HUES48 (cell line): ENCODE data around the gene RRAS.
"Not testable (repeated sequence)": the region's sequence is repeated elsewhere in the genome, so short reads cannot be mapped to it uniquely, and the experiment has no call there.

Source experiments
- H3K27ac ChIP-seq: one replicate; pipeline ENCODE4 v1.7.0; 2013; ENCODE audit warnings: low read depth, low read length, inconsistent platforms
- H3K27me3 ChIP-seq: 2 replicates; pipeline ENCODE4 v1.6.1; 2013; ENCODE audit warnings: mild to moderate bottlenecking, low read length; ENCODE audit not compliant: control insufficient read depth, insufficient read depth
- H3K36me3 ChIP-seq: 2 replicates; pipeline ENCODE4 v1.6.1; 2013; ENCODE audit warnings: low read length; ENCODE audit not compliant: control insufficient read depth, insufficient read depth
- H3K4me1 ChIP-seq: 2 replicates; pipeline ENCODE4 v1.6.1; 2013; ENCODE audit warnings: mild to moderate bottlenecking, low read length; ENCODE audit not compliant: control insufficient read depth, insufficient read depth
- H3K4me3 ChIP-seq: 2 replicates; pipeline ENCODE4 v1.5.1; 2013; ENCODE audit warnings: mild to moderate bottlenecking, low read depth, low read length
- H3K9ac ChIP-seq: 2 replicates; pipeline ENCODE4 v1.6.1; 2013; ENCODE audit warnings: mild to moderate bottlenecking, low read depth, low read length, moderate library complexity
- H3K9me3 ChIP-seq: 2 replicates; pipeline ENCODE4 v1.6.1; 2013; ENCODE audit warnings: low read length; ENCODE audit not compliant: control insufficient read depth, insufficient read depth

Gene RRAS

DNA sequence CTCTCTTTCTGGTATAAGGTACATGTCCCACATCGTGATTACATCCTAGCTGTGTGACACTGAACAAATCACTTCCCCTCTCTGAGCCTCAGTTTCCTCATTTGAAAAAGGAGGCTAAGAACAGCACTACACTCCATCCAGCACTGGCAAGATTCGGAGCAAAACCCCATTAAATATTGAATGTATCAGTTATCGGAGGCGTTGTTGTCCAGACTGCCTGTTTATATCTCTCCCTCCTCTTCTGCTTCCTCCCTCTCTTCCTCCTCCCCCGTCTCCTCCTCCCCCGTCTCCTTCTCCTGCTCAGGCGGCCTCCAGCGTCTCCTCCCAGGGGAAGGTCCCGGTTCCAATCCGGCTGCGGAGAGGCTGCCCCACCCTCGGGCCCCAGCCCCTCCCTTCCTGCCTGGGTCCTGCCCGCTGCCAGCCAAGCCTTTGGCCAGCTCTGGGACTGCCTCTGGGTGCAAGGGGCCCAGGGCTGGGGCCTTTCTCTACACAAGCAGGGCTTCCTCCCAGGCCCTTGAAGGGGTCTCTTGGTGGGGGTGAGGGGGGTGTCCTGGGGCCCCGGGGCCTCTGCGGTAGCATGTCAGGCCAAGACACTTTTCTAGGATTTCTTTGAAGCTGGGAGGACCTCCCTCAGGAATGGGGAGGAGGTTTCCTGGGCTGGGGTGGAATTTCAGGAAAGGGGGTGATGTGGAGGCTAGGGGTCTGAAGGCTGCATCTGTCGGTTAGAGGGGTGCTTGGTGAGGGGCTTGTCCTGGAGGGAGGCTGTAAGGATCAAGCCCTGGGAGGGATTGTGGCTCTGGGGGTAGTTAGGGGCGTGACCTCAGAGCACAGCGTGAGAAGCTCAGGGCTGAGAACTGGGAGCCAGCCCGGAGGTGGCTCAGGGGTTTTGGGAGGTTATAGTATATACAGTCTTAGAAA, 1.9 kb downstream of the RRAS start:
- no peaks in the 10 kb centered on the region for H3K9me3 ChIP-seq
- no peaks in the 10 kb centered on the region for H3K36me3 ChIP-seq
- no peak overlapping the region for H3K9ac ChIP-seq
- peak overlapping the region; percentile 76 for H3K27ac ChIP-seq
- peak overlapping the region; percentile 54 for H3K4me3 ChIP-seq
- no peaks in the 10 kb centered on the region for H3K27me3 ChIP-seq
- H3K4me1 ChIP-seq, result peaks cover 20% of the 10 kb centered on the region

DNA sequence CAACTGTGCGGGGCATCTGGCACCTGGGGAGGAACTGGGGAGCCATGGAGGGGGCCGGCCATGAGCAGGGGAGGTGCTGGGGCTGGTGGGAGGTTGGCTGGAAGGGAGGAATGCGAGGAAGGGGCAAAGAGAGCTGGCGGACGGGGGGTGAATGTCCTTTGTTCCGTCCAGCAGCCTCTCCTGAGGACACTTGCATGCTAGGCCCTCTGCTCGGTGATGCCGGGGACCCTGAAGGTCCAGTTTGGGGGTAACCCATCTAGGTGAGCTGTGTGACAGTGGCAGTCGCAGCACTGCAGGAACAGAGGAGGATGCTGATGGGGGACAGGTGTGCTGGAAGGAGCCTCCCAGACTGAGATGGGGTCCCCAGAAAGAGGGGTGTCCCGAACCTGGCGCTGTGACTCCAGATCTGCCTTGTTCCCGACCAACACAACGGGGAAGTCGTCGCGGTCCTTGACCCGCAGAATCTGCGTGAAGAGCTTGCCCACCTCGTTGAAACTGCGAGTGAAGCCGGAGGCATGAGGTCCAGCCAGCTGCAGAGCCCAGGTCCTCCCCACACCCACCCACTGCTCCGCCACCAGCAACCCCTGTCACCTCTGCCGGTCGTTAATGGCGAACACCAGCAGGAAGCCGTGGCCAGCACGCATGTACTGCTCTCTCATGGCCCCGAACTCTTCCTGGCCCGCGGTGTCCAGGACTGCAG, 3.6 kb downstream of the RRAS start:
- Histone ChIP-seq H3K9me3 (no peaks in the 10 kb centered on the region), H3K27me3 (no peaks in the 10 kb centered on the region), H3K36me3 (no peaks in the 10 kb centered on the region), H3K4me3 (no peak overlapping the region), H3K9ac (no peak overlapping the region), H3K27ac (no peak overlapping the region), H3K4me1 (peaks cover 15% of the 10 kb centered on the region)

DNA sequence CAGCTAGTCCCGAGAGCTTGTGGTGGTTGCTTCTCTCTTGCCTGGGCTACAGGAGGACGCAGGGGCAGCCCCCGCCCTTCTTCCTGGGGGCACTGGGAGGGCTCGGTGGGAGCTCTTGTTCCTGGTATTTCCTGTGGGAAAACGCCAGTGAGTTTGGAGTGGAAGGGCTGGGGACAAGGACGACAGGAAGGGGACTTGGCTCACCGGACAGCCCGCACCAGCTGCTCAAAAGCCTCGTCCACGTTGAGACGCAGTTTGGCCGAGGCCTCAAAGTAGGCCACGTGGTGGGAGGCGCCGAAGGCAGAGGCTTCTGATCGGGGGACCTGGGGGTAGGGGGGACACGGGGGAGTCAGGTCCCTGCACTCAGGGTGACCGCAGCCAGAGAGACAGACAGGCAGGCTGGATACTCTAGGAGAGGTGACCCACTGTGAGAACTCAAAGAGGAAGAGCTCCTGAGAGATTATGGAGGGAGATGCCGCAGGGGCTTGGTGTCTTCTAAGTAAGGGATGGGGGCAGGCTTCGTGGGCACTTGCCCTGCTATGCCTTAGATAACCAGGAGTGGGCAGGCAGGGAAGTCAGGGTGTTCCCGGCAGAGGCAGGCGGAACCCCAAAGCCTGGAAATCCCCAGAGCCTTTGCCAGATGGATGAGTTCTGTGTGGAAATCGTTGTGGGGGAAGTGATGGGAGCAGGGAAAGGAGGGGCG, 4.3 kb downstream of the RRAS start:
- Histone ChIP-seq H3K9ac (no peak overlapping the region), H3K4me1 (peaks cover 12% of the 10 kb centered on the region), H3K27ac (peak overlapping the region; percentile 8), H3K9me3 (no peaks in the 10 kb centered on the region), H3K36me3 (no peaks in the 10 kb centered on the region), H3K27me3 (no peaks in the 10 kb centered on the region), H3K4me3 (no peak overlapping the region)

DNA sequence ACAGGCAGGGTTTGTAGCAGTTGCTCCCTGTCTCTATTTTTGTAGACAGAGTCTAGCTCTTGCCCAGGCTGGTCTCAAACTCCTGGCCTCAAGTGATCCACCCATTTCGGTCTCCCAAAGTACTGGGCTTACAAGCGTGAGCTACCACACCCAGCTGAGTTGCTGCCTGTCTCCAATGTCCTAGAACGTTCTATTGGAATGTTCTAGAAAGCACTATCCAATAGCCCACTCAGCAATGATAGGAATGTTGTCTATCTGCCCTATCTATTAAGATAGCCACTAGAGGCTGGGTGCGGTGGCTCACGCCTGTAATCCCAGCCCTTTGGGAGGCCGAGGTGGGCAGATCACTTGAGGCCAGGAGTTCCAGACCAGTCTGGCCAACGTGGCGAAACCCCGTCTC, 6.7 kb downstream of the RRAS start:
- not testable (repeated sequence) for H3K9me3 ChIP-seq, H3K4me3 ChIP-seq, H3K27ac ChIP-seq, H3K9ac ChIP-seq, H3K4me1 ChIP-seq, H3K27me3 ChIP-seq, H3K36me3 ChIP-seq

DNA sequence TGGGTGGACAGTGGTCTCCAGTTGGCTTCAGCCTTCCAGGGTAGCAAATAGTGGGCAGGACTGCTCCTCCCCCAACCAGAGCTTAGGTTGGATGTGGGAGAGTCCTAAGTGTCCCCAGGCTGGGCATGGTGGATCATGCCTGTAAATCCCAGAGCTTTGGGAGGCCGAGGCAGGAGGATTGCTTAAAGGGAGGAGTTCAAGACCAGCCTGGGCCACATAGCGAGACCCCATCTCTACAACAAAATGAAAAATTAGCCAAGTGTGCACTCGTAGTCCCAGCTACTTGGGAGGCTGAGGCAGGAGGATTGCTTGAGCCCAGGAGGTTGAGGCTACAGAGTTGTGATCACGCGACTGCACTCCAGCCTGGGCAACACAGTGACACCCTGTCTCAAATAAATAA, 7.4 kb downstream of the RRAS start:
- no peak overlapping the region for H3K4me3 ChIP-seq
- 0 out of 2 replicates have a peak, but pooled peaks cover 3% of the 10 kb centered on the region for H3K36me3 ChIP-seq
- no peaks in the 10 kb centered on the region for H3K27me3 ChIP-seq
- H3K4me1 ChIP-seq, result peaks cover 5% of the 10 kb centered on the region; the same call in 1 of the 2 replicates
- H3K27ac ChIP-seq, result no peak overlapping the region
- no peak overlapping the region for H3K9ac ChIP-seq
- no peaks in the 10 kb centered on the region for H3K9me3 ChIP-seq

DNA sequence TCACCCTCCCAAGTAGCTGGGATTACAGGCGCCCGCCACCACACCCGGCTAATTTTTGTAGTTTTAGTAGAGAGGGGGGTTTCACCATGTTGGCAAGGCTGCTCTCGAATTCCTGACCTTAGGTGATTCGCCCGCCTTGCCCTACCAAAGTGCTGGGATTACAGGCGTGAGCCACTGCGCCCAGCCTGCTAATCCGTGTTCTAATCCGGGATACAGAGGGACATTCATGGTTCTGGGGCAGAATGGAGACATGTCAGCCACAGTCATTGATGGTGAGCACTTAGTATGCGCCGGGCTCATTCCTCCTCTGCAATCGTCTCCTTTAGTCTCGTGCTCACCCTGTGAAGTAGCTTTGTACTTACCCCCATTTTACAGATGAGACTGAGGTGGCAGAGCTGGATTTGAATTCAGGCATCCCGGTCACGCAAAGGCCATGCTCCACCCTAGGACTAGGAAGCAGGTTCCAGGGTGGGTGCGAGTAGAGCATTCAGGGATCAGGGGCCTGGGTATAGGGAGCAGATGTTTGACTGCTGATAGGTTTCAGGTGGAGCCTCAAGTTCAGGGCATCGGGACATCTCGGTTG, 8.2 kb downstream of the RRAS start:
- H3K36me3 ChIP-seq, result peaks cover 11% of the 10 kb centered on the region
- no peak overlapping the region for H3K4me3 ChIP-seq
- H3K27ac ChIP-seq, result no peak overlapping the region
- H3K9ac ChIP-seq, result no peak overlapping the region
- H3K27me3 ChIP-seq, result no peaks in the 10 kb centered on the region
- H3K4me1 ChIP-seq, result peaks cover 5% of the 10 kb centered on the region; the same call in 1 of the 2 replicates
- no peaks in the 10 kb centered on the region for H3K9me3 ChIP-seq

DNA sequence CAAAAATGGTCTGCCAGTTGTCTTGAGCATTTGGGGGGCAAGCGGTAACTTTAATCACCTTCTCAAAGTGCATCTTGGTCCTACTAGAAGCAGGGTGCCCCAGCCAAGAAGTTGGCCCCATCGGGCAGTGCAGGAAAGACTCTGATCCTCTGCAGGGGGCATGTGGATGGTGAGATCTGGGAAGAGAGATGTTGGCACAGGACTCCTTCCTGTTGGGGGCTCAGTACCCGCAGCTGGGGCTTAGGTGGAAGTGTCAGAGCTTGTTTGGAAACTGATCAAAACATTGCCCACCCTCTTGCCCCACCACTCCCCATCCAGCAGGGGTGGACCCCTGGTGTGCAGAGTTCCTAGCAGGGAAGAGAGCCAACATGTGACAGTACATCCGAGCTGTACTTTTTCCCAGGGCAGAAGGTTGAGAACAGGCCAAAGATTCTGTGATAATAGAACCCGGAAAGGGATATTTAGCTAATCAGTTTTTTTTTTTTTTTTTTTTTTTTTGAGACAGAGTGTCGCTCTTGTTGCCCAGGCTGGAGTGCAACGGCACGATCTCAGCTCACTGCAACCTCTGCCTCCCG, 8.8 kb downstream of the RRAS start:
- no peaks in the 10 kb centered on the region for H3K27me3 ChIP-seq
- no peak overlapping the region for H3K4me3 ChIP-seq
- no peak overlapping the region for H3K9ac ChIP-seq
- peaks cover 16% of the 10 kb centered on the region for H3K36me3 ChIP-seq
- no peak overlapping the region for H3K27ac ChIP-seq
- H3K4me1 ChIP-seq, result peaks cover 5% of the 10 kb centered on the region; the same call in 1 of the 2 replicates
- no peaks in the 10 kb centered on the region for H3K9me3 ChIP-seq

DNA sequence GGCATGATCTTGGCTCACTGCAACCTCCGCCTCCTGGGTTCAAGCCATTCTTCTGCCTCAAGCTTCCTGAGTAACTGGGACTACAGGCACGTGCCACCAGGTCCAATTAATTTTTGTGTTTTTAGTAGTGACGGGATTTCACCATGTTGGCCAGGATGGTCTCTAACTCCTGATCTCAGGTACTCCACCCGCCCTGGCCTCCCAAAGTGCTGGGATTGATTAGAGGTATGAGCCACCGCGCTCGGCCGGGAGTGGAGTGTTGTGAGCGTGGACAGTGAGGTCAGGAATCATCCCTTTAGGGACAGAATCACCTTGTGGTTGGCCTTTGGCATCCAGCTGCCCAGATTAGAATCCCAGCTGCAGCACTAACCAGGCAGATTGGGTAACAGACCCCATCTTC, 10.3 kb downstream of the RRAS start:
- no peak overlapping the region for H3K27ac ChIP-seq
- no peak overlapping the region for H3K9ac ChIP-seq
- peaks cover 24% of the 10 kb centered on the region for H3K36me3 ChIP-seq
- peaks cover 5% of the 10 kb centered on the region; the same call in 1 of the 2 replicates for H3K4me1 ChIP-seq
- H3K27me3 ChIP-seq, result no peaks in the 10 kb centered on the region
- no peaks in the 10 kb centered on the region for H3K9me3 ChIP-seq
- H3K4me3 ChIP-seq, result no peak overlapping the region

DNA sequence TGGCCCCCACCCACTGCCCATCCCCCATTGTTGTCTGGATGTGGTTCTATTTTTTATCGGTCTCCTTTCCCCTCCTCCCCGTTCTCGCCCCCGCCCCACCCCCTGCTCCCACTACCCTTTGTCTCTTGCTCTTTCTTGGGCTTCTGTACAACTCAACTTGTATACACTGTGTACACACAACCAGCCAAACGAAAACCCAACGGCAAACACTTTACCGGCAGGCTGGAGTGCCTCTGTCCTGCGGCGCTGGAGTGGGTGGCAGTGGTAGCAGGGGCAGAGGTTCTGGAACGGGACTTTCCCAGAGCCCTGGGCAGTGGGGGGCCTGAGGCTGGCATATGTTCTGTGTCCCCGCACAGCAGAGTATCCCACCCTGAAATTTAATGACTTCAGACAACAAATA, 13.7 kb downstream of the RRAS start:
- no peak overlapping the region for H3K9ac ChIP-seq
- peaks cover 41% of the 10 kb centered on the region for H3K36me3 ChIP-seq
- no peak overlapping the region for H3K4me3 ChIP-seq
- H3K9me3 ChIP-seq, result no peaks in the 10 kb centered on the region
- H3K4me1 ChIP-seq, result peaks cover 5% of the 10 kb centered on the region; the same call in 1 of the 2 replicates
- no peaks in the 10 kb centered on the region for H3K27me3 ChIP-seq
- no peak overlapping the region for H3K27ac ChIP-seq
